A673 (cell line): Measurements from ENCODE around the gene DNAJA4. TPM values are rescaled to one million over a fixed set of nuclear protein-coding genes. Genes with fewer than 3 reads are reported as not detected.
A peak's percentile ranks its signal among the peaks of the same experiment; 100 is the strongest.

Experiments
- BruUV-seq: library from RNA; stranded (reverse); fragments of 400-500 nt; replicated peaks from 2 replicates; lab custom pipeline; 2021; lab: Mats Ljungman, UMichigan
- CTCF ChIA-PET: fragments of 300-600 bp; sonication (Branson Sonifier 250); formaldehyde crosslinking; loops from one replicate; lab custom pipeline; 2022; ENCODE audit warnings: antibody characterized with exemption; lab: Charles Lee
- POLR2A ChIA-PET: fragments of 300-600 bp; sonication (Branson Sonifier 250); formaldehyde crosslinking; loops from one replicate; lab custom pipeline; 2022; ENCODE audit warnings: antibody characterized with exemption; ENCODE audit not compliant: low non-redundant PET; lab: Charles Lee
- DNase-seq: peaks from one replicate; pipeline ENCODE4 v3.0.0-alpha.2; 2015; ENCODE audit warnings: low spot score
- H3K27ac ChIP-seq: fragments of 200-600 bp; sonication (generic); 2 replicates; pipeline ENCODE4 v1.5.1; 2016; ENCODE audit warnings: mixed run types, low read depth, mild to moderate bottlenecking, mixed read lengths, antibody characterized with exemption, low read length; ENCODE audit not compliant: poor library complexity, severe bottlenecking
- H3K27me3 ChIP-seq: fragments of 200-600 bp; sonication (generic); replicated peaks from 2 replicates; pipeline ENCODE4 v1.6.1; 2017; ENCODE audit warnings: mixed run types, low read depth, mild to moderate bottlenecking, mixed read lengths, antibody characterized with exemption, low read length; ENCODE audit not compliant: insufficient read depth, poor library complexity
- H3K36me3 ChIP-seq: fragments of 200-600 bp; sonication (generic); 2 replicates; pipeline ENCODE4 v1.6.1; 2016; ENCODE audit warnings: mixed run types, mild to moderate bottlenecking, mixed read lengths, antibody characterized with exemption, low read length; ENCODE audit not compliant: insufficient read depth, poor library complexity, severe bottlenecking
- H3K4me1 ChIP-seq: fragments of 200-600 bp; sonication (generic); 2 replicates; pipeline ENCODE4 v1.6.1; 2017; ENCODE audit warnings: mixed run types, mild to moderate bottlenecking, mixed read lengths, antibody characterized with exemption, low read length; ENCODE audit not compliant: insufficient read depth, poor library complexity, severe bottlenecking
- H3K4me3 ChIP-seq: fragments of 200-600 bp; sonication (generic); 2 replicates; pipeline ENCODE4 v1.5.1; 2016; ENCODE audit warnings: low read depth, mixed run types, mild to moderate bottlenecking, mixed read lengths, low read length; ENCODE audit not compliant: poor library complexity, severe bottlenecking
- H3K9me3 ChIP-seq: fragments of 200-600 bp; sonication (generic); 2 replicates; pipeline ENCODE4 v1.6.1; 2016; ENCODE audit warnings: mixed run types, low read depth, mild to moderate bottlenecking, mixed read lengths, antibody characterized with exemption, low read length; ENCODE audit not compliant: poor library complexity, severe bottlenecking
- EZH2 ChIP-seq: fragments of 200-600 bp; sonication (generic); IDR thresholded peaks from 2 replicates; pipeline ENCODE4 v1.6.1; 2017; ENCODE audit warnings: borderline replicate concordance, low read depth, mild to moderate bottlenecking, mixed read lengths, antibody characterized with exemption, low read length; ENCODE audit not compliant: poor library complexity, severe bottlenecking
- intact Hi-C: fragments of 100-400 bp; cut with micrococcal nuclease; formaldehyde crosslinking; loops from one replicate; pipeline ENCODE4 v1.10.0; 2022; ENCODE audit not compliant: unreplicated experiment
- total RNA-seq: library from RNA; stranded (reverse); gene quantifications from 2 replicates; pipeline ENCODE4 v1.2.3, GENCODE V29; 2021
- TF ChIP-seq, protein P1 (sequence below): fragments of 300-800, 200-600 bp; sonication (generic); conservative IDR thresholded peaks from 2 replicates; pipeline ENCODE4 v1.5.1; 2017; ENCODE audit warnings: low read depth, mild to moderate bottlenecking, antibody characterized with exemption, low read length, moderate library complexity, mixed read lengths

Gene DNAJA4
- total RNA-seq, 1 experiment from 2014 or later, result 15.7 TPM

DNA sequence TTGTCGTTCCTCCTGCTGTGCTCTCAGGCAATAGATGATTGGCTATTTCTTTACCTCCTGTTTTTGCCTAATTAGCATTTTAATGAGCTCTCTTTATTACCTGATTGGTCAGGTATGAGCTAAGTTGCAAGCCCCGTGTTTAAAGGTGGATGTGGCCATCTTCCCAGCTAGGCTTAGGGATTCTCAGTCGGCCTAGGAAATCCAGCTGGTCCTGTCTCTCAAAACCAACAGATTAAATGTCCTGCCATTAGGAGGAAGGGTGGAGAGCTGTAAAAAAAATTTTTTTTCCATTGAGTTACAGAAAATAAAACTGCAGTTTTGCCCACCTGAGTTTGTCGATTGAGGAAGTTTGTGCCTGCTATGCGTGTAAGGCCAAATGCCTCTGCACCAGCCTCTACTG, 24.6 kb upstream of the DNAJA4 start:
- BruUV-seq, result no TSS peak
- H3K36me3 ChIP-seq, result no peaks in the 10 kb centered on the region
- no peak overlapping the region for H3K27ac ChIP-seq
- H3K4me1 ChIP-seq, result no peaks in the 10 kb centered on the region
- H3K4me3 ChIP-seq, result no peak overlapping the region
- TF ChIP-seq, protein P1, sequence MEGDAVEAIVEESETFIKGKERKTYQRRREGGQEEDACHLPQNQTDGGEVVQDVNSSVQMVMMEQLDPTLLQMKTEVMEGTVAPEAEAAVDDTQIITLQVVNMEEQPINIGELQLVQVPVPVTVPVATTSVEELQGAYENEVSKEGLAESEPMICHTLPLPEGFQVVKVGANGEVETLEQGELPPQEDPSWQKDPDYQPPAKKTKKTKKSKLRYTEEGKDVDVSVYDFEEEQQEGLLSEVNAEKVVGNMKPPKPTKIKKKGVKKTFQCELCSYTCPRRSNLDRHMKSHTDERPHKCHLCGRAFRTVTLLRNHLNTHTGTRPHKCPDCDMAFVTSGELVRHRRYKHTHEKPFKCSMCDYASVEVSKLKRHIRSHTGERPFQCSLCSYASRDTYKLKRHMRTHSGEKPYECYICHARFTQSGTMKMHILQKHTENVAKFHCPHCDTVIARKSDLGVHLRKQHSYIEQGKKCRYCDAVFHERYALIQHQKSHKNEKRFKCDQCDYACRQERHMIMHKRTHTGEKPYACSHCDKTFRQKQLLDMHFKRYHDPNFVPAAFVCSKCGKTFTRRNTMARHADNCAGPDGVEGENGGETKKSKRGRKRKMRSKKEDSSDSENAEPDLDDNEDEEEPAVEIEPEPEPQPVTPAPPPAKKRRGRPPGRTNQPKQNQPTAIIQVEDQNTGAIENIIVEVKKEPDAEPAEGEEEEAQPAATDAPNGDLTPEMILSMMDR, result no peak
- TF ChIP-seq EZH2, result no peak
- ChIA-PET POLR2A (interaction anchor here (0.6 kb wide), 1 partner anchor 90 kb away, joined by 14 read pairs; no protein-coding TSS in a partner anchor), CTCF (interaction anchor here (0.8 to 1.9 kb wide), 3 partner anchors 63 to 132 kb away, joined by 3 to 5 read pairs (median 4); no protein-coding TSS in a partner anchor)
- intact Hi-C loops, result loop anchor here (5.0 kb wide), 1 partner anchor 43 kb away; no protein-coding TSS in a partner anchor
- H3K9me3 ChIP-seq, result no peaks in the 10 kb centered on the region
- no peaks in the 10 kb centered on the region for H3K27me3 ChIP-seq
- no peak for DNase-seq

DNA sequence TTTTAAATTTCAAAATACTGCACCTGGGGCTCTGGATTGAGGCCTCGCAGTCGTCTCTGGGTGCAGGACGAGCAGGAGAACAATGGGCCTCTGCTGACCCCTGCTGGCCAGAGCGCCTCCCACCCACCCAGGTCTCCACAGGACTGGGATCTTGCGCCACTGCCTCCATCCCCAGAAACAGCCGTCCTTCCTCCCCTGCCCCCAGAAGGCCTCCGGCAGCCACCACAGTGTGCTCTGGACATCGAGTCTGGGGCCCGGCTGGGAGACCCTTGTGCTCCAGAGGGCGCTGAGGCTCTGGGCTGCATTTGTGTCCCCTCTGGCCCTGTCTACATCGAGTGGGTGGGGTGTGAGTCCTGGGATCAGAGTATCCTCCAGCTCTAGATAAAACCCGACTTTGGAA, 23.3 kb upstream of the DNAJA4 start:
- no peaks in the 10 kb centered on the region for H3K4me1 ChIP-seq
- no TSS peak for BruUV-seq
- TF ChIP-seq EZH2, result no peak
- TF ChIP-seq, protein P1, result peak; percentile 87
- no peak overlapping the region for H3K4me3 ChIP-seq
- H3K9me3 ChIP-seq, result no peaks in the 10 kb centered on the region
- ChIA-PET POLR2A (no interaction called here), CTCF (interaction anchor here (0.6 to 1.9 kb wide), 6 partner anchors 15 to 202 kb away, joined by 3 to 5 read pairs (median 3); no protein-coding TSS in a partner anchor)
- H3K27me3 ChIP-seq, result no peaks in the 10 kb centered on the region
- no peaks in the 10 kb centered on the region for H3K36me3 ChIP-seq
- H3K27ac ChIP-seq, result no peak overlapping the region
- DNase-seq, result peak; percentile 80
- intact Hi-C loops, result loop anchor here (1.0 to 5.0 kb wide), 3 partner anchors 44 to 128 kb away; no protein-coding TSS in a partner anchor

DNA sequence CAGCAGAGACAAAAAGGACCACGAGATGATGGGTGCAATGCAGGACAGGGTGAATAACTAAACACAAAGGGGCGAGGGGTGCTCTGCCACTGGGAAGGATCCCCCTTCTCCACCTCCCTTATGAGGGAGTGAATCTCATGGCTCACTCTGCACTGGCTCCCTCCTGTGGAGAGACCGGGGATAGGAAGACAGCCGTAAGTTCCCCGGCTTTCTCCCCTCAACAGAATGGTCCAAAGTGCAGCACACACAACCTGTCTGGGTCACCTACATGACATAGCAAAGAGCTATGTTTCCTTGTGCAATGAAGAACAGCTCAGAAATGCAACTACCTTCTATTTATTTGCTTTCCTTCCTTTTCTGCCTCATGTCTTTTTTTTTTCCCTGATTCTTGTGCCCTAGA, 22.2 kb upstream of the DNAJA4 start:
- Histone ChIP-seq H3K27ac (no peak overlapping the region), H3K27me3 (no peaks in the 10 kb centered on the region), H3K4me1 (no peaks in the 10 kb centered on the region), H3K4me3 (no peak overlapping the region), H3K9me3 (no peaks in the 10 kb centered on the region), H3K36me3 (no peaks in the 10 kb centered on the region)
- TF ChIP-seq, protein P1, result peak; percentile 65
- TF ChIP-seq EZH2, result no peak
- ChIA-PET POLR2A (no interaction called here), CTCF (interaction anchor here (0.5 to 1.1 kb wide), 2 partner anchors 119 to 129 kb away, joined by 3 read pairs; no protein-coding TSS in a partner anchor)
- DNase-seq, result peak; percentile 47
- BruUV-seq, result no TSS peak
- intact Hi-C loops, result loop anchor here (2.0 to 5.0 kb wide), 2 partner anchors 45 to 283 kb away; no protein-coding TSS in a partner anchor
